HG03175 (cell line): Measurements from ENCODE around the gene SLC6A17.

ENCODE experiments used
- ATAC-seq: cut with Tn5 transposase; IDR thresholded peaks from one replicate; pipeline ENCODE4 v1.9.1; 2021; ENCODE audit warnings: mild to moderate bottlenecking, moderate library complexity; ENCODE audit not compliant: unreplicated experiment

The SLC6A17 gene

GRCh38 chr1:110150330-110151174 is at the start of gene SLC6A17:
TSS of gene SLC6A17 (plus strand) at chr1:110150494. CDS start at chr1:110166930, 16,436 bp downstream.
- ATAC-seq, result no peak

GRCh38 chr1:110102081-110102480 is 48.2 kb upstream of the SLC6A17 start:
- ATAC-seq, result no peak

GRCh38 chr1:110106013-110106941 is 44.0 kb upstream of the SLC6A17 start:
- ATAC-seq, result no peak

- no peak for ATAC-seq
These were observed 42.3 kb upstream of the SLC6A17 start for GRCh38 chr1:110107867-110108469.

- no peak for ATAC-seq
These were observed 39.2 kb upstream of the SLC6A17 start for GRCh38 chr1:110111081-110111480.

GRCh38 chr1:110112143-110112542 is 38.2 kb upstream of the SLC6A17 start, which contains the start of gene UBL4B:
TSS of gene UBL4B (plus strand) at chr1:110112443. CDS start at chr1:110112535, 92 bp downstream.
- no peak for ATAC-seq

- no peak for ATAC-seq
These were observed 37.6 kb upstream of the SLC6A17 start for GRCh38 chr1:110112656-110113055.

- ATAC-seq, result no peak
These were observed 36.7 kb upstream of the SLC6A17 start for GRCh38 chr1:110113551-110113950.

- ATAC-seq, result no peak
These were observed 36.1 kb upstream of the SLC6A17 start for GRCh38 chr1:110114173-110114572.

GRCh38 chr1:110114784-110115183 is 35.5 kb upstream of the SLC6A17 start:
- no peak for ATAC-seq

- no peak for ATAC-seq
These were observed 31.5 kb upstream of the SLC6A17 start for GRCh38 chr1:110118636-110119396.

- ATAC-seq, result no peak
These were observed 30.5 kb upstream of the SLC6A17 start for GRCh38 chr1:110119843-110120242.

GRCh38 chr1:110120960-110121561 is 29.2 kb upstream of the SLC6A17 start:
- no peak for ATAC-seq

GRCh38 chr1:110123224-110123623 is 27.1 kb upstream of the SLC6A17 start:
- ATAC-seq, result no peak

GRCh38 chr1:110125810-110126209 is 24.5 kb upstream of the SLC6A17 start:
- ATAC-seq, result no peak

GRCh38 chr1:110130113-110130591 is 20.1 kb upstream of the SLC6A17 start:
- no peak for ATAC-seq

GRCh38 chr1:110130989-110131388 is 19.3 kb upstream of the SLC6A17 start:
- no peak for ATAC-seq

- ATAC-seq, result no peak
These were observed 17.6 kb upstream of the SLC6A17 start for GRCh38 chr1:110132682-110133081.

- ATAC-seq, result no peak
These were observed 16.9 kb upstream of the SLC6A17 start for GRCh38 chr1:110133436-110133835.

- ATAC-seq, result no peak
These were observed 16.2 kb upstream of the SLC6A17 start for GRCh38 chr1:110134050-110134595.
